HepG2 (cell line): ENCODE measurements around the gene FAM209B. TPM values are rescaled to one million over a fixed set of nuclear protein-coding genes. Genes with fewer than 3 reads are reported as not detected.

ENCODE experiments used
- ATAC-seq: fragments of 200-7000 bp; cut with Tn5 transposase; 3 replicates; pipeline ENCODE4 v1.9.1; 2020; ENCODE audit warnings: mild to moderate bottlenecking, moderate library complexity
- BruUV-seq: library from RNA; stranded (reverse); fragments of 400-500 nt; replicated peaks from 2 replicates; lab custom pipeline; 2021; lab: Mats Ljungman, UMichigan
- CTCF ChIA-PET: fragments of 300-600 bp; formaldehyde crosslinking; extraction: SDS; loops from one replicate; lab custom pipeline; 2021; ENCODE audit warnings: low total read pairs, inconsistent platforms, low intra/inter-chr PET ratio; lab: Yijun Ruan, JAX
- POLR2A ChIA-PET: fragments of 350-600 bp; sonication (Branson Sonifier 250); formaldehyde crosslinking; loops from one replicate; lab custom pipeline; 2020; ENCODE audit warnings: antibody characterized with exemption, inconsistent platforms; lab: Yijun Ruan, JAX
- DNase-seq: peaks from one replicate; pipeline ENCODE4 v3.0.0-alpha.2; 2015; ENCODE audit warnings: low spot score
- FAIRE-seq: peaks from 3 replicates; lab custom pipeline; 2011; peaks lifted over from hg19 to GRCh38; lab: Jason Lieb, UNC
- H2AFZ ChIP-seq: one replicate; pipeline ENCODE4 v1.6.1; 2011; ENCODE audit warnings: low read length, inconsistent platforms
- H3K27ac ChIP-seq: fragments of 300-600 bp; 3 replicates; pipeline ENCODE4 v1.8.0; 2011; ENCODE audit warnings: mixed run types, mild to moderate bottlenecking, mixed read lengths, low read length, inconsistent platforms; ENCODE audit not compliant: insufficient read depth; ENCODE audit errors: extremely low read length
- H3K27me3 ChIP-seq, 2 experiments: fragments of 200-600 bp in 1 of 2; 2 replicates in 1 of 2; 3 replicates in 1 of 2; pipeline versions ENCODE4 v1.6.0 to v1.8.0; 2011; ENCODE audit warnings: low read length in 2 of 2, mild to moderate bottlenecking in 2 of 2, moderate library complexity in 2 of 2, inconsistent platforms in 1 of 2; ENCODE audit not compliant: insufficient read depth in 2 of 2, control insufficient read depth in 1 of 2
- H3K36me3 ChIP-seq, 2 experiments: fragments of 200-600 bp in 1 of 2; replicated peaks in 1 of 2; 2 replicates in 1 of 2; 3 replicates in 1 of 2; pipeline versions ENCODE4 v1.5.1 to v1.8.0; 2011; ENCODE audit warnings: low read length in 2 of 2, inconsistent platforms in 1 of 2; ENCODE audit not compliant: insufficient read depth in 2 of 2, control insufficient read depth in 1 of 2
- H3K4me1 ChIP-seq: 2 replicates; pipeline ENCODE4 v1.5.1; 2012; ENCODE audit warnings: low read length, inconsistent platforms; ENCODE audit not compliant: insufficient read depth
- H3K4me2 ChIP-seq: 2 replicates; pipeline ENCODE4 v1.6.0; 2011; ENCODE audit warnings: low read depth, low read length, inconsistent platforms
- H3K4me3 ChIP-seq, 3 experiments: fragments of 200-600 bp in 1 of 3; sonication (generic), shearing (Covaris generic) in 1 of 3; replicated peaks in 1 of 3; 2 replicates each; pipeline ENCODE4 v1.5.1; 2011 to 2016; ENCODE audit warnings: low read length in 3 of 3, inconsistent platforms in 2 of 3, low read depth in 2 of 3, mild to moderate bottlenecking in 2 of 3, control low read depth in 1 of 3, mixed read lengths in 1 of 3; ENCODE audit not compliant: insufficient read depth in 1 of 3
- H3K79me2 ChIP-seq: one replicate; pipeline ENCODE4 v1.6.1; 2011; ENCODE audit warnings: low read length, inconsistent platforms; ENCODE audit not compliant: insufficient read depth
- H3K9ac ChIP-seq: 2 replicates; pipeline ENCODE4 v1.6.0; 2011; ENCODE audit warnings: mild to moderate bottlenecking, low read depth, low read length, inconsistent platforms; ENCODE audit not compliant: insufficient read depth
- H3K9me3 ChIP-seq: 2 replicates; pipeline ENCODE4 v1.5.1; 2012; ENCODE audit warnings: mild to moderate bottlenecking, low read length
- H4K20me1 ChIP-seq: 2 replicates; pipeline ENCODE4 v1.6.0; 2011; ENCODE audit warnings: inconsistent platforms, mild to moderate bottlenecking, low read length, moderate library complexity; ENCODE audit not compliant: insufficient read depth
- CEBPB ChIP-seq: IDR thresholded peaks from 2 replicates; pipeline ENCODE4 v1.6.1; 2011; ENCODE audit warnings: low read depth, low read length, improper control_type of control experiment, borderline replicate concordance
- CEBPG ChIP-seq: IDR thresholded peaks from 2 replicates; pipeline ENCODE4 v1.6.1; 2016
- DR1 ChIP-seq: sonication (generic); formaldehyde crosslinking; IDR thresholded peaks from 2 replicates; pipeline ENCODE4 v1.8.0; 2021; ENCODE audit warnings: mild to moderate bottlenecking, missing genetic modification reagents, inconsistent platforms
- EHMT2 ChIP-seq: fragments of 200-600 bp; sonication (generic); IDR thresholded peaks from 2 replicates; pipeline ENCODE4 v1.7.0; 2017; ENCODE audit warnings: antibody characterized with exemption, low read depth, low read length, borderline replicate concordance
- IKZF4 ChIP-seq: sonication (generic); formaldehyde crosslinking; IDR thresholded peaks from 2 replicates; pipeline ENCODE4 v1.5.1; 2020; ENCODE audit warnings: borderline replicate concordance, mild to moderate bottlenecking, low read depth, missing genetic modification reagents; ENCODE audit errors: not compliant biosample characterization
- KAT7 ChIP-seq: IDR thresholded peaks from 2 replicates; pipeline ENCODE4 v1.6.1; 2018; ENCODE audit warnings: borderline replicate concordance, missing compliant biosample characterization
- SAP130 ChIP-seq: IDR thresholded peaks from 2 replicates; pipeline ENCODE4 v1.6.1; 2016; ENCODE audit warnings: low read depth
- ZFAT ChIP-seq: sonication (generic); formaldehyde crosslinking; conservative IDR thresholded peaks from 2 replicates; pipeline ENCODE4 v1.8.1; 2023; ENCODE audit warnings: missing genetic modification reagents, inconsistent platforms
- WGBS: methylation state at CpG from one replicate; pipeline ENCODE4 v1.1.6; 2017; ENCODE audit warnings: low lambda C conversion rate; 5-methylcytosine and 5-hydroxymethylcytosine counted together
- in situ Hi-C: cut with HindIII; loops from 2 replicates; pipeline ENCODE4 v1.10.0; 2017; ENCODE audit warnings: low pct_unique_long_range_greater_than_20kb; ENCODE audit not compliant: extremely low pct_ligation_motif_present
- intact Hi-C: fragments of 100-400 bp; cut with micrococcal nuclease; formaldehyde crosslinking; loops from one replicate; pipeline ENCODE4 v1.10.0; 2022; ENCODE audit not compliant: unreplicated experiment
- polyA plus RNA-seq, 8 experiments: library from polyadenylated mRNA; depleted of rRNA in 3 of 8; stranded (reverse) in 7 of 8; unstranded in 1 of 8; fragments of >200 nt; fragmentation: Illumina TruSeq in 4 of 8; extraction: Trizol in 4 of 8; gene quantifications; 2 replicates each; pipeline versions ENCODE4 v1.2.1 to v1.2.3, GENCODE V29; 2011 to 2016; ENCODE audit warnings: low read depth in 4 of 8, missing spikeins in 1 of 8, mixed read lengths in 1 of 8; ENCODE audit not compliant: insufficient read depth in 1 of 8
- total RNA-seq, 5 experiments: library from RNA; depleted of rRNA; stranded (reverse); fragments of >200 nt; fragmentation: Illumina TruSeq; extraction: Trizol; gene quantifications; 2 replicates each; pipeline ENCODE4 v1.2.3, GENCODE V29; 2016; ENCODE audit warnings: low read depth in 1 of 5
- TF ChIP-seq, protein P1 (sequence below): sonication (generic); formaldehyde crosslinking; IDR thresholded peaks from 2 replicates; pipeline ENCODE4 v1.5.0; 2020; ENCODE audit warnings: mild to moderate bottlenecking, missing genetic modification reagents

The FAM209B gene
- total and polyA plus RNA-seq, 2 of the 13 experiments (the other 11 are each of a cell fraction or from before 2014, with no cell fraction given): 0.24 to 0.42 TPM

DNA sequence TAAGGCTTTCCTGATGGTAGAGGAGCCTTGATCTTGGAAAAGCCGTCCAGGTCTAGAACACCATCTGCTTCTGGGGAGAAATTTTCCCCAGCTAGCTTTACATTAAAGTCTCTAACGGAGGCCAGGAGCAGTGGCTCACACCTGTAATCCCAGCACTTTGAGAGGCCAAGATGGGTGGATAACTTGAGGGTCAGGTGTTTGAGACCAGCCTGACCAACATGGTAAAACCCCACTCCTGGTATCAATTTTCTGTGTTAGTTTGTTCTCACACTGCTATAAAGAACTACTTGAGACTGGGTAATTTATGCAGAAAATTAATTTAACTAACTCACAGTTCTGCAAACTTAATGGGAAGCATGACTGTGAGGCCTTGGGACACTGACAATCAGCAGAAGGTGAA lies 37.8 kb downstream of the FAM209B start:
- H3K9me3 ChIP-seq: no peaks in the 10 kb centered on the region
- H3K27ac ChIP-seq: no peak overlapping the region
- H3K27me3 ChIP-seq: peaks cover 0 to 21% of the 10 kb centered on the region in 2 experiments; a peak in 3 of 5 replicates
- no peaks in the 10 kb centered on the region for H3K36me3 ChIP-seq
- H2AFZ ChIP-seq: no peak overlapping the region
- H4K20me1 ChIP-seq: no peaks in the 10 kb centered on the region
- H3K4me1 ChIP-seq: no peaks in the 10 kb centered on the region
- POLR2A ChIA-PET: no interaction called here
- no peaks in the 10 kb centered on the region for H3K79me2 ChIP-seq
- H3K4me3 ChIP-seq: no peak overlapping the region
- CTCF ChIA-PET: no interaction called here
- intact Hi-C loops: no loop called here
- no peak for ATAC-seq
- H3K4me2 ChIP-seq: no peak overlapping the region
- in situ Hi-C loops: loop anchor here (25.0 kb wide), 1 partner anchor 1909 kb away; no protein-coding TSS in a partner anchor
- FAIRE-seq: no peak
- H3K9ac ChIP-seq: no peak overlapping the region
- no peak for DNase-seq
- TF ChIP-seq SAP130: no peak
- no peak for TF ChIP-seq EHMT2
- TF ChIP-seq DR1 (CRISPR knock-in tag): no peak
- TF ChIP-seq IKZF4 (CRISPR knock-in tag): no peak
- TF ChIP-seq, protein P1, sequence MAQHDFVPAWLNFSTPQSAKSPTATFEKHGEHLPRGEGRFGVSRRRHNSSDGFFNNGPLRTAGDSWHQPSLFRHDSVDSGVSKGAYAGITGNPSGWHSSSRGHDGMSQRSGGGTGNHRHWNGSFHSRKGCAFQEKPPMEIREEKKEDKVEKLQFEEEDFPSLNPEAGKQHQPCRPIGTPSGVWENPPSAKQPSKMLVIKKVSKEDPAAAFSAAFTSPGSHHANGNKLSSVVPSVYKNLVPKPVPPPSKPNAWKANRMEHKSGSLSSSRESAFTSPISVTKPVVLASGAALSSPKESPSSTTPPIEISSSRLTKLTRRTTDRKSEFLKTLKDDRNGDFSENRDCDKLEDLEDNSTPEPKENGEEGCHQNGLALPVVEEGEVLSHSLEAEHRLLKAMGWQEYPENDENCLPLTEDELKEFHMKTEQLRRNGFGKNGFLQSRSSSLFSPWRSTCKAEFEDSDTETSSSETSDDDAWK (CRISPR knock-in tag): no peak
- TF ChIP-seq KAT7 (CRISPR knock-in tag): no peak
- WGBS: 3% methylated on average over 2 of the region's 2 CpGs
- BruUV-seq: no TSS peak

GRCh38 chr20:56572172-56572571 lies 39.1 kb downstream of the FAM209B start:
- DNase-seq: no peak
- peaks cover 0 to 21% of the 10 kb centered on the region in 2 experiments; a peak in 3 of 5 replicates for H3K27me3 ChIP-seq
- CTCF ChIA-PET: no interaction called here
- no peak for ATAC-seq
- no peaks in the 10 kb centered on the region for H3K4me1 ChIP-seq
- no peaks in the 10 kb centered on the region for H3K79me2 ChIP-seq
- no peak overlapping the region for H3K4me3 ChIP-seq
- no peaks in the 10 kb centered on the region for H4K20me1 ChIP-seq
- no TSS peak for BruUV-seq
- H3K36me3 ChIP-seq: no peaks in the 10 kb centered on the region
- 30% methylated on average over 4 of the region's 4 CpGs for WGBS
- POLR2A ChIA-PET: no interaction called here
- H3K9ac ChIP-seq: no peak overlapping the region
- H3K4me2 ChIP-seq: no peak overlapping the region
- no peak overlapping the region for H3K27ac ChIP-seq
- in situ Hi-C loops (loop anchor here (25.0 kb wide), 1 partner anchor 1910 kb away; no protein-coding TSS in a partner anchor), intact Hi-C loops (no loop called here)
- no peaks in the 10 kb centered on the region for H3K9me3 ChIP-seq
- TF ChIP-seq CEBPB (peak; percentile 93), CEBPG (CRISPR knock-in tag) (peak; percentile 61), ZFAT (CRISPR knock-in tag) (no peak)
- no peak for FAIRE-seq
- no peak overlapping the region for H2AFZ ChIP-seq
